PFSK-1 (cell line): ENCODE measurements around the gene ISM1.

ENCODE experiments used
- FOXP2 ChIP-seq: optimal IDR thresholded peaks from 2 replicates; pipeline ENCODE3; 2011; ENCODE audit warnings: borderline replicate concordance, control low read depth, inconsistent platforms; ENCODE audit not compliant: insufficient read depth; ENCODE audit errors: extremely low read length, extremely low read depth
- POLR2AphosphoS5 ChIP-seq: IDR thresholded peaks from 2 replicates; pipeline ENCODE4 v1.6.1; 2012; ENCODE audit warnings: low read depth, mild to moderate bottlenecking, control low read depth, low read length, moderate library complexity
- SIN3A ChIP-seq: IDR thresholded peaks from 2 replicates; pipeline ENCODE4 v1.6.1; 2012; ENCODE audit warnings: mild to moderate bottlenecking, low read length, moderate library complexity, borderline replicate concordance; ENCODE audit not compliant: insufficient read depth
- TAF1 ChIP-seq: IDR thresholded peaks from 2 replicates; pipeline ENCODE4 v1.6.1; 2012; ENCODE audit warnings: low read length, control low read depth, borderline replicate concordance; ENCODE audit not compliant: insufficient read depth
- TF ChIP-seq, protein P1 (sequence below), 2 experiments: IDR thresholded peaks; 2 replicates each; pipeline versions ENCODE4 v1.6.1 to v1.8.0; 2011 to 2012; ENCODE audit warnings: low read depth in 2 of 2, low read length in 2 of 2, control low read depth in 1 of 2, inconsistent platforms in 1 of 2, mild to moderate bottlenecking in 1 of 2, moderate library complexity in 1 of 2; ENCODE audit not compliant: insufficient read depth in 1 of 2

The ISM1 gene

DNA sequence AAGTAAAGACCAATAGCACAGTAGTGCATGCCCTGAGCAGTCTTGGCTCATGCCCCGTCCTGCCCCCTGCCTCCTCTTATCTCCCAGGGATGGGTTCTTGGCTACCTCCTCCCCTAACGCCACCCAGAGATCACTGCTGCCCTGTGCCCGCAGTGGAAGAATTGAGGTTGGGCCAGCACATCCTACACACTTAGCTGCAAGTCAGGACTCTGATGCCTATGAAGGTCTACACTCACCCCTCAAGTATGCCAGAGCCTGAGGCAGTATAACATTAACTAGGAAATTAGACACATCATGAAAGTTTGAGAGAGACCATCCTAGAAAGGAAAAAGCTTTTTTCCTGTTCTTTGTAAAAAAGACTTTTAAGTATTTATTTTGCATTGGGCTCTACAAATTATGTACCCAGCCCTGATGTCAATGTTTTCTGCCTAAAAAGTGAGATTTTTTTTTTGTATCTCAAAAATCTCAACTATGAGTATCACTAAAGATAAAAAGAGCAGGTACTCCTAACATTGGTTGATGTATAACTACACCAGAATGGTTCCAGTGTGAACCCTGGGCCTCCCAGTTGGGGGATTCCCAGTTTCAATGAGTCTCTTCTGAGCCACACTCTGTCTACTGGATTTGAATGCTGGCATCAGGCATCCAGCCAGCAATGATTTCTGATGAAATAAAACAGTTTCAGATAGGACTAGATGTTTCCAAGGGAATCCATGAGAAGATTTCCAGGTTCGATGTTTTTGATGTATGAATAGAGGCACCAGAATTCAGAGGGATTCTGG lies 115.4 kb downstream of the ISM1 start:
- TF ChIP-seq TAF1, result no peak
- TF ChIP-seq, protein P1, sequence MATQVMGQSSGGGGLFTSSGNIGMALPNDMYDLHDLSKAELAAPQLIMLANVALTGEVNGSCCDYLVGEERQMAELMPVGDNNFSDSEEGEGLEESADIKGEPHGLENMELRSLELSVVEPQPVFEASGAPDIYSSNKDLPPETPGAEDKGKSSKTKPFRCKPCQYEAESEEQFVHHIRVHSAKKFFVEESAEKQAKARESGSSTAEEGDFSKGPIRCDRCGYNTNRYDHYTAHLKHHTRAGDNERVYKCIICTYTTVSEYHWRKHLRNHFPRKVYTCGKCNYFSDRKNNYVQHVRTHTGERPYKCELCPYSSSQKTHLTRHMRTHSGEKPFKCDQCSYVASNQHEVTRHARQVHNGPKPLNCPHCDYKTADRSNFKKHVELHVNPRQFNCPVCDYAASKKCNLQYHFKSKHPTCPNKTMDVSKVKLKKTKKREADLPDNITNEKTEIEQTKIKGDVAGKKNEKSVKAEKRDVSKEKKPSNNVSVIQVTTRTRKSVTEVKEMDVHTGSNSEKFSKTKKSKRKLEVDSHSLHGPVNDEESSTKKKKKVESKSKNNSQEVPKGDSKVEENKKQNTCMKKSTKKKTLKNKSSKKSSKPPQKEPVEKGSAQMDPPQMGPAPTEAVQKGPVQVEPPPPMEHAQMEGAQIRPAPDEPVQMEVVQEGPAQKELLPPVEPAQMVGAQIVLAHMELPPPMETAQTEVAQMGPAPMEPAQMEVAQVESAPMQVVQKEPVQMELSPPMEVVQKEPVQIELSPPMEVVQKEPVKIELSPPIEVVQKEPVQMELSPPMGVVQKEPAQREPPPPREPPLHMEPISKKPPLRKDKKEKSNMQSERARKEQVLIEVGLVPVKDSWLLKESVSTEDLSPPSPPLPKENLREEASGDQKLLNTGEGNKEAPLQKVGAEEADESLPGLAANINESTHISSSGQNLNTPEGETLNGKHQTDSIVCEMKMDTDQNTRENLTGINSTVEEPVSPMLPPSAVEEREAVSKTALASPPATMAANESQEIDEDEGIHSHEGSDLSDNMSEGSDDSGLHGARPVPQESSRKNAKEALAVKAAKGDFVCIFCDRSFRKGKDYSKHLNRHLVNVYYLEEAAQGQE (IDR thresholded peaks at IDR 0.05; ENCODE audit: insufficient read depth in 1 of 2, low read depth in 2 of 2, low read length in 2 of 2), result no peak
- TF ChIP-seq FOXP2, result no peak
- no peak for TF ChIP-seq SIN3A
- TF ChIP-seq POLR2AphosphoS5, result no peak

DNA sequence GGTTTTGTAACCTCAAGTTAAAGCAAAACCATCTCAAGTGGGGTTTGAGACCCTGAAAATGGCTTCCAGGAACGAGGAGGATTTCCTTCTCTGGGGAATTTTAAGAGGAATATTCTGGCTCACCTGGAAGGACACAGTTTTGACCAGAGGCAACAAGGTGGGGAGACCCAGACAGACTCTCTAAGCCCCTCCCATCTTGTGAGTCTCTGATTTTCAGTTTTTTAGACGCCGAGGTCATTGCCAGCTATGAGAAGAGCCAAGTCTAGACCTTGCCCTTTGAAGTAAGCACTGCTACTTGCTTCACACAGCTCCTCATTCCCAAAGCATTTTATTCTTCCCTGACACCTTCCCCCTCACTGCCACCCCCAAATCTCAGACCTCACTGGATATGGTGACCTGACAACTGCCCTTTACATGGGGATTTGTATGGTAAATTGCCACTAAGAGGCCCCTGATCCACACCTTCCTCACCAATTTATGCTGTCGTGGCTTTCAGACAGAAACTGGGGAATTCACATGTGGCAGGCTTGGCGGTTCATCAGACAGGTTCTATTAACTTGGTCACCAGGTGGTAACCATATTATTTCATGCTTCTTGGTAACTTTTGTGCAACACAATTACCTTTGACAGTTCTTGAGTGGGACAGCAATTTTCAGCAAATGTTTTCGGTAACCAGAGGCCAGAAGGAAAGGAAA lies 116.2 kb downstream of the ISM1 start:
- TF ChIP-seq SIN3A, result no peak
- no peak for TF ChIP-seq FOXP2
- TF ChIP-seq, protein P1 (IDR thresholded peaks at IDR 0.05; ENCODE audit: insufficient read depth in 1 of 2, low read depth in 2 of 2, low read length in 2 of 2), result no peak
- TF ChIP-seq TAF1, result no peak
- TF ChIP-seq POLR2AphosphoS5, result no peak

- TF ChIP-seq, protein P1 (IDR thresholded peaks at IDR 0.05; ENCODE audit: insufficient read depth in 1 of 2, low read depth in 2 of 2, low read length in 2 of 2), result no peak
- TF ChIP-seq POLR2AphosphoS5 (no peak), SIN3A (no peak), TAF1 (no peak), FOXP2 (no peak)
Observed at GRCh38 chr20:13338097-13338661, 117.1 kb downstream of the ISM1 start.

GRCh38 chr20:13338999-13339411 lies 117.9 kb downstream of the ISM1 start:
- no peak for TF ChIP-seq POLR2AphosphoS5
- no peak for TF ChIP-seq FOXP2
- TF ChIP-seq SIN3A, result no peak
- TF ChIP-seq, protein P1 (IDR thresholded peaks at IDR 0.05; ENCODE audit: insufficient read depth in 1 of 2, low read depth in 2 of 2, low read length in 2 of 2), result no peak
- no peak for TF ChIP-seq TAF1
